Measurements from ENCODE around the gene DISC1. TPM values are rescaled to one million over a fixed set of nuclear protein-coding genes. Genes with fewer than 3 reads are reported as not detected.
"Not testable (repeated sequence)": the region's sequence is repeated elsewhere in the genome, so short reads cannot be mapped to it uniquely, and the experiment has no call there.

Gene DISC1
- total RNA-seq, 1 donor from 2014 or later = 9.5 TPM

DNA sequence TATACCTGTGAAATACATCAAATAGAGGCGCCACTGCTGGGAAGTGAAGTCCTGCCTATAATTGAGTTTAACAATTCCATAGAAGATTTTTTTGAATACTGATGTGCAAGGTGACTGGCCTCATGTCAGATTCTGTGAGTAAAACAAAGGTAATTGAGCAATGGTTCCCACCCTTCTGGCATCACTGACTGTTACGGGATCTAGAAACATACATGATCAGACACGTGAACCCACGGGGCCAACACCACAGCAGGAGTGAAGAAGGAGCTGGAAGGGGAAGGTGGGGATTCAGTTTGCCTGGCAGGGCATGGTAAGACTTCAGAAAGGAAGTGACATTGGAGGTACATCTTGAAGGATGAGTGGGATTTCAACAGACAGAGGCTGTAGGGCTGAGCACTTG lies 270.2 kb downstream of the DISC1 start:
- ATAC-seq = no peak
- H3K27me3 ChIP-seq = no peaks in the 10 kb centered on the region
- TF ChIP-seq, protein P1, sequence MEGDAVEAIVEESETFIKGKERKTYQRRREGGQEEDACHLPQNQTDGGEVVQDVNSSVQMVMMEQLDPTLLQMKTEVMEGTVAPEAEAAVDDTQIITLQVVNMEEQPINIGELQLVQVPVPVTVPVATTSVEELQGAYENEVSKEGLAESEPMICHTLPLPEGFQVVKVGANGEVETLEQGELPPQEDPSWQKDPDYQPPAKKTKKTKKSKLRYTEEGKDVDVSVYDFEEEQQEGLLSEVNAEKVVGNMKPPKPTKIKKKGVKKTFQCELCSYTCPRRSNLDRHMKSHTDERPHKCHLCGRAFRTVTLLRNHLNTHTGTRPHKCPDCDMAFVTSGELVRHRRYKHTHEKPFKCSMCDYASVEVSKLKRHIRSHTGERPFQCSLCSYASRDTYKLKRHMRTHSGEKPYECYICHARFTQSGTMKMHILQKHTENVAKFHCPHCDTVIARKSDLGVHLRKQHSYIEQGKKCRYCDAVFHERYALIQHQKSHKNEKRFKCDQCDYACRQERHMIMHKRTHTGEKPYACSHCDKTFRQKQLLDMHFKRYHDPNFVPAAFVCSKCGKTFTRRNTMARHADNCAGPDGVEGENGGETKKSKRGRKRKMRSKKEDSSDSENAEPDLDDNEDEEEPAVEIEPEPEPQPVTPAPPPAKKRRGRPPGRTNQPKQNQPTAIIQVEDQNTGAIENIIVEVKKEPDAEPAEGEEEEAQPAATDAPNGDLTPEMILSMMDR (IDR thresholded peaks at IDR 0.05) = no peak

DNA sequence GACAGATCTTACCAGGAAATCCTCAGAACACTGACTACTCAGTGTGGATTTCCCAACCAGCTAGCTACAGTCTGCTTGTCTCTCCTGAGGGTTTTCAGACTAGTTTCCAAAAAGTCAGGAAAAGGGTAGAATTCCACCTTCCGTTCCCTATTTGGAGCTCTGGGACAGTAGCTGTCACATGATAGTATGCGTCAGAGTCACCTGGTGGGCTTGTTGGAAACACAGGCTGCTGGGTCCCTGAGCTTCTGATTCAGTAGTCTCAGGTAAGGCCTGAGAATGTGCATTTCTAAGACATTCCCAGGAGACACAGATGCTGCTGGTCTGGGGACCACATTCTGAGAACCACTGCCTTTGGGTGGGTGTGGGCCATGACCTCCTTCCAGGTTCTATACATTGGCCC lies 272.5 kb downstream of the DISC1 start:
- no peak for ATAC-seq
- intact Hi-C loops (cut with DNase I) = no loop called here
- no peak for DNase-seq

More for the DNA sequence above, 270.2 kb downstream of the DISC1 start:
- no peak overlapping the region for H3K27ac ChIP-seq
- no peak for DNase-seq
- intact Hi-C loops (cut with DNase I) = no loop called here
- H3K36me3 ChIP-seq = no peaks in the 10 kb centered on the region
- no peak overlapping the region for H3K4me3 ChIP-seq
- no peaks in the 10 kb centered on the region for H3K9me3 ChIP-seq
- H3K4me1 ChIP-seq = no peaks in the 10 kb centered on the region

DNA sequence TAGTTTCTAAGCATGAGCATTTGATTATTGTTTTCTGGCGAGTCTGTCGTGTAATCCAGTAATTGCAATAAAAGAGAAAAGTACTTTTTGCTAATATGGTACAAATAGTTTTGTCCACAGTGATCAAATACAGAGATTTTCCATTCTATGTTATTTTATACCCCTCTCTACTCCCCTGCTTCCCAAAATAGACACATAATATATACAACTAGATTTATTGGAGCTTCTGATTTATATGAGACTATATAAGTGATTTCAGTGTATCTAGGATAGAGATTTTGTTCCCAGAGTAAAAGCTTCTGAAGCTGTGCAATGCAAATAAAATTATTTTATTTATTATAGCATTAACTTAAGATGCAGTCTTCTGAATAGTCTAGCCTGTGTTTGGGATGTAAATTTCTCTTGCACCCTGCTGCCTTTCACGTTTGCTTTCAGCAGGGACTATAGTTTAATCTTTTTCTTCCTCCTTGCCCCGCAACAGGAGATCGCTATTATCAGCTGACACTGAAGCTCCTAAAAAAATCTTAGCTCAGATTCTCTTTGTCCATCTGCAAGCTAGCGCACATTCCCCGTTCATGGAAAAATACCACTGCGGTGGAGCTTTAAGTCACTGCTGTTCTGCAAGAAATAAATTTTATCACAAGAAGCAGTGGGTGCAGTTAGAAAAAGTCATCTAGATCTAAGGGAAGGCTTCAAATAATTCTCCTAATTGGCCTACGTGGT lies 273.3 kb downstream of the DISC1 start:
- ATAC-seq = no peak
- no peak overlapping the region for H3K27ac ChIP-seq
- H3K4me1 ChIP-seq = no peaks in the 10 kb centered on the region
- TF ChIP-seq, protein P1 (IDR thresholded peaks at IDR 0.05) = no peak
- H3K27me3 ChIP-seq = no peaks in the 10 kb centered on the region
- no peak overlapping the region for H3K4me3 ChIP-seq
- intact Hi-C loops (cut with DNase I) = no loop called here
- no peaks in the 10 kb centered on the region for H3K9me3 ChIP-seq
- DNase-seq = no peak
- H3K36me3 ChIP-seq = no peaks in the 10 kb centered on the region

More for the DNA sequence above, 272.5 kb downstream of the DISC1 start:
- Histone ChIP-seq H3K9me3 (no peaks in the 10 kb centered on the region), H3K4me3 (no peak overlapping the region), H3K27me3 (no peaks in the 10 kb centered on the region), H3K36me3 (no peaks in the 10 kb centered on the region), H3K4me1 (no peaks in the 10 kb centered on the region), H3K27ac (no peak overlapping the region)
- TF ChIP-seq, protein P1 (IDR thresholded peaks at IDR 0.05) = no peak

DNA sequence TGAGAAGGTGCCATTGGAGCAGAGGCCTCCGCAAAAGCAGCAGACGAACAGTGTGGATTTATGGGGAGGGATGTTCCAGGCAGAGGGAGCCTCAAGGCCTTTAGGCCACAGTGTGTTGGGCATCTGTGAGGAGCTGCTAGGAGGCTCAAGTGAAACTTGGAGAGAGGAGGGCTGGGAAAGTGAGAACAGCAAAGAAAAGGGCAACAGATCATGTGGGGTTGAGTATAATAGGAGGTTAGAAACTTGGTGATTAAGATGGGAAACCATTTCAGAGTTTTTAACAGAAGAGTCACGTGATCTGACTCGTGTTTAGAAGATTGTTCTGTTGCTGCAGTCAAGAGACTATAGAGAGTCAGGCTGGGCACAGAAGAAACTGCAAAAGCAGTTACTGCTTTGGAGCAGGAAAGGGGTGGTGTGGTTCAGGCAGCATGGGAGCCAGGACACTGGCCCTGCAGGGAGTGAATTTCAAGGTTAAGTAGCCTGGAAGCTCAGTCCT lies 277.0 kb downstream of the DISC1 start:
- ATAC-seq = no peak
- intact Hi-C loops (cut with DNase I) = no loop called here
- Histone ChIP-seq H3K4me1 (no peaks in the 10 kb centered on the region), H3K27ac (no peak overlapping the region), H3K27me3 (no peaks in the 10 kb centered on the region), H3K9me3 (no peaks in the 10 kb centered on the region), H3K36me3 (no peaks in the 10 kb centered on the region), H3K4me3 (no peak overlapping the region)
- TF ChIP-seq, protein P1 (IDR thresholded peaks at IDR 0.05) = no peak
- DNase-seq = no peak

DNA sequence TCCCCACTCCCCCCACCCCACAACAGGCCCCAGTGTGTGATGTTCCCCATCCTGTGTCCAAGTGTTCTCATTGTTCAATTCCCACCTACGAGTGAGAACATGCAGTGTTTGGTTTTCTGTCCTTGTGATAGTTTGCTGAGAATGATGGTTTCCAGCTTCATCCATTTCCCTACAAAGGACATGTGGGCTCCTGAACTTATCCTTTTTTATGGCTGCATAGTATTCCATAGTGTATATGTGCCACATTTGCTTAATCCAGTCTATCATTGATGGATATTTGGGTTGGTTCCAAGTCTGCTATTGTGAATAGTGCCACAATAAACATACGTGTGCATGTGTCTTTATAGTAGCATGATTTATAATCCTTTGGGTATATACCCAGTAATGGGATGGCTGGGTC lies 280.7 kb downstream of the DISC1 start:
- ATAC-seq; H3K27me3 ChIP-seq; intact Hi-C loops (cut with DNase I); H3K4me3 ChIP-seq; H3K27ac ChIP-seq; H3K36me3 ChIP-seq; H3K9me3 ChIP-seq; DNase-seq; H3K4me1 ChIP-seq: not testable (repeated sequence)

DNA sequence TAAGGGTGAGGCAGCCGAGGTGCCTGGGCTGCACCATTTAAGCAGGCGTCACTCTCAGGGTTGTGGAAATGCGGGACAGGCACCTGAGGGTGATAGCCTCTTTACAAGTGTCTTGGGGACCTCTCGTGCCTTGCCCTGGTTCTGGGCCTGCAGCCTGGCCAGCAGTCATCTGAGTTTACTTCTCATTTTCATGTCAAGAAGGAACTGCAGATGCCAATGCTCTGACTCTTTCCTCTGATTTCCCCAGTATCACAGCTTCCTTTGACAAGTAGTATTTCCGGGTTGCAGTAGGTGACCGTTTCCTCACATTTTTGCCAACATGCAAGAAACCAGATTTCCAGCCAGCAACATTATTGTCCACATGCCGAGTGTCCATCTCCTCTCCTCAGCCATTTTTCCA lies 286.9 kb downstream of the DISC1 start:
- TF ChIP-seq, protein P1 (IDR thresholded peaks at IDR 0.05) = no peak
- DNase-seq = no peak
- H3K36me3 ChIP-seq = no peaks in the 10 kb centered on the region

More for the DNA sequence above, 286.9 kb downstream of the DISC1 start:
- H3K4me3 ChIP-seq = no peak overlapping the region
- intact Hi-C loops (cut with DNase I) = no loop called here
- ATAC-seq = peak; percentile 24
- H3K9me3 ChIP-seq = no peaks in the 10 kb centered on the region
- H3K27ac ChIP-seq = no peak overlapping the region
- H3K27me3 ChIP-seq = no peaks in the 10 kb centered on the region
- no peaks in the 10 kb centered on the region for H3K4me1 ChIP-seq
